H9 (cell line): ENCODE results near the gene SLC12A3. TPM values are rescaled to one million over a fixed set of nuclear protein-coding genes. Genes with fewer than 3 reads are reported as not detected.

Experiments
- DNase-seq: peaks from one replicate; pipeline ENCODE4 v3.0.0-alpha.2; 2017
- H2AFZ ChIP-seq: one replicate; pipeline ENCODE4 v1.6.1; 2013; ENCODE audit warnings: mild to moderate bottlenecking, low read length, control low read depth, moderate library complexity
- H2AK5ac ChIP-seq: 2 replicates; pipeline ENCODE4 v1.6.1; 2013; ENCODE audit warnings: low read length, control low read depth, mixed read lengths; ENCODE audit not compliant: insufficient read length
- H2BK120ac ChIP-seq: one replicate; pipeline ENCODE4 v1.6.1; 2013; ENCODE audit warnings: low read depth, mild to moderate bottlenecking, low read length, control low read depth, inconsistent platforms; ENCODE audit not compliant: poor library complexity, severe bottlenecking
- H2BK12ac ChIP-seq: 2 replicates; pipeline ENCODE4 v1.6.1; 2013; ENCODE audit warnings: low read length, control low read depth, mixed read lengths, low read depth; ENCODE audit not compliant: insufficient read length
- H2BK15ac ChIP-seq: 2 replicates; pipeline ENCODE4 v1.6.1; 2013; ENCODE audit warnings: low read depth, low read length, control low read depth
- H2BK20ac ChIP-seq: one replicate; pipeline ENCODE4 v1.6.1; 2013; ENCODE audit warnings: low read depth, mild to moderate bottlenecking, low read length, control low read depth, inconsistent platforms; ENCODE audit not compliant: poor library complexity, severe bottlenecking
- H2BK5ac ChIP-seq: 2 replicates; pipeline ENCODE4 v1.6.1; 2013; ENCODE audit warnings: low read length, control low read depth, mixed read lengths; ENCODE audit not compliant: insufficient read length
- H3K14ac ChIP-seq: 2 replicates; pipeline ENCODE4 v1.6.1; 2013; ENCODE audit warnings: low read length, control low read depth; ENCODE audit not compliant: insufficient read depth
- H3K18ac ChIP-seq: 2 replicates; pipeline ENCODE4 v1.6.1; 2013; ENCODE audit warnings: low read depth, mild to moderate bottlenecking, mixed read lengths, low read length, control low read depth; ENCODE audit not compliant: insufficient read length
- H3K23ac ChIP-seq: 2 replicates; pipeline ENCODE4 v1.6.1; 2013; ENCODE audit warnings: low read length, control low read depth, mixed read lengths, low read depth; ENCODE audit not compliant: insufficient read length
- H3K23me2 ChIP-seq: 2 replicates; pipeline ENCODE4 v1.6.1; 2013; ENCODE audit warnings: low read depth, mild to moderate bottlenecking, mixed read lengths, low read length, control low read depth; ENCODE audit not compliant: insufficient read length, poor library complexity, severe bottlenecking
- H3K27ac ChIP-seq: 2 replicates; pipeline ENCODE4 v1.5.1; 2013; ENCODE audit warnings: low read length, control low read depth, mixed read lengths, low read depth; ENCODE audit not compliant: insufficient read length
- H3K27me3 ChIP-seq: 2 replicates; pipeline ENCODE4 v1.6.1; 2013; ENCODE audit warnings: low read length, control low read depth, inconsistent platforms; ENCODE audit not compliant: insufficient read depth
- H3K4ac ChIP-seq: 2 replicates; pipeline ENCODE4 v1.6.1; 2013; ENCODE audit warnings: low read depth, mild to moderate bottlenecking, control low read depth, inconsistent platforms, low read length, moderate library complexity
- H3K4me1 ChIP-seq: 2 replicates; pipeline ENCODE4 v1.6.1; 2013; ENCODE audit warnings: low read length, control low read depth, inconsistent platforms; ENCODE audit not compliant: insufficient read depth
- H3K4me2 ChIP-seq: 2 replicates; pipeline ENCODE4 v1.6.1; 2013; ENCODE audit warnings: low read length, control low read depth, mixed read lengths; ENCODE audit not compliant: insufficient read length, insufficient read depth
- H3K56ac ChIP-seq: 2 replicates; pipeline ENCODE4 v1.6.1; 2013; ENCODE audit warnings: low read depth, mild to moderate bottlenecking, mixed read lengths, low read length, control low read depth; ENCODE audit not compliant: insufficient read length
- H3K79me1 ChIP-seq: 2 replicates; pipeline ENCODE4 v1.6.1; 2013; ENCODE audit warnings: low read depth, mild to moderate bottlenecking, moderate library complexity, low read length, control low read depth, inconsistent platforms; ENCODE audit not compliant: insufficient read depth, poor library complexity, severe bottlenecking
- H3K79me2 ChIP-seq: 2 replicates; pipeline ENCODE4 v1.6.1; 2013; ENCODE audit warnings: low read length, control low read depth, inconsistent platforms; ENCODE audit not compliant: insufficient read depth
- H3K9ac ChIP-seq: 2 replicates; pipeline ENCODE4 v1.6.1; 2013; ENCODE audit warnings: low read length, control low read depth, mixed read lengths; ENCODE audit not compliant: insufficient read length; ENCODE audit errors: extremely low read depth
- H3K9me3 ChIP-seq: one replicate; pipeline ENCODE4 v1.6.1; 2013; ENCODE audit warnings: low read depth, low read length, inconsistent platforms; ENCODE audit not compliant: control insufficient read depth
- H3T11ph ChIP-seq: one replicate; pipeline ENCODE4 v1.6.1; 2013; ENCODE audit warnings: mild to moderate bottlenecking, low read length, control low read depth, inconsistent platforms
- H4K20me1 ChIP-seq: one replicate; pipeline ENCODE4 v1.6.1; 2013; ENCODE audit not compliant: control insufficient read depth, insufficient read length, insufficient read depth
- H4K5ac ChIP-seq: 2 replicates; pipeline ENCODE4 v1.6.1; 2013; ENCODE audit warnings: low read depth, mild to moderate bottlenecking, mixed read lengths, low read length, control low read depth; ENCODE audit not compliant: insufficient read length
- H4K8ac ChIP-seq: replicated peaks from 2 replicates; pipeline ENCODE4 v1.6.1; 2013; ENCODE audit warnings: low read length, control low read depth, mixed read lengths, low read depth; ENCODE audit not compliant: insufficient read length
- H4K91ac ChIP-seq: 2 replicates; pipeline ENCODE4 v1.6.1; 2013; ENCODE audit warnings: low read depth, mild to moderate bottlenecking, moderate library complexity, mixed read lengths, low read length, control low read depth; ENCODE audit not compliant: insufficient read length
- H3K27ac Mint-ChIP-seq, 3 experiments: 2 replicates in 2 of 3; 3 replicates in 1 of 3; pipeline ENCODE4 v1.8.0; 2020 to 2021; ENCODE audit warnings: mixed read lengths in 3 of 3, mild to moderate bottlenecking in 1 of 3, moderate library complexity in 1 of 3
- H3K27me3 Mint-ChIP-seq: 2 replicates; pipeline ENCODE4 v1.8.0; 2021; ENCODE audit warnings: low read depth, mild to moderate bottlenecking, moderate library complexity, mixed read lengths
- H3K36me3 Mint-ChIP-seq, 3 experiments: 2 replicates in 2 of 3; 3 replicates in 1 of 3; pipeline ENCODE4 v1.8.0; 2020 to 2021; ENCODE audit warnings: low read depth in 3 of 3, mixed read lengths in 3 of 3; ENCODE audit not compliant: insufficient read depth in 1 of 3
- H3K4me1 Mint-ChIP-seq, 2 experiments: 2 replicates each; pipeline ENCODE4 v1.8.0; 2020; ENCODE audit warnings: mixed read lengths in 2 of 2
- H3K4me3 Mint-ChIP-seq, 2 experiments: 2 replicates in 1 of 2; 3 replicates in 1 of 2; pipeline ENCODE4 v1.8.0; 2020 to 2021; ENCODE audit warnings: mild to moderate bottlenecking in 2 of 2, mixed read lengths in 2 of 2, moderate library complexity in 1 of 2
- H3K9me3 Mint-ChIP-seq, 2 experiments: 2 replicates in 1 of 2; 3 replicates in 1 of 2; pipeline ENCODE4 v1.8.0; 2020; ENCODE audit warnings: mild to moderate bottlenecking in 2 of 2, mixed read lengths in 2 of 2, moderate library complexity in 1 of 2
- WGBS: extraction: QIAGEN DNeasy Blood & Tissue Kit; methylation state at CpG from one replicate; pipeline ENCODE4 v1.1.7; 2013; ENCODE audit warnings: missing lambda C conversion rate, low lambda C conversion rate, mixed read lengths; ENCODE audit not compliant: insufficient read length; ENCODE audit errors: extremely low coverage; 5-methylcytosine and 5-hydroxymethylcytosine counted together
- total RNA-seq: library from RNA; stranded (reverse); gene quantifications from 2 replicates; pipeline ENCODE4 v1.2.1, GENCODE V29; 2021
- TF ChIP-seq, protein P1 (sequence below): fragments of 200-600 bp; sonication (generic); conservative IDR thresholded peaks from 3 replicates; pipeline ENCODE4 v1.8.0; 2021; ENCODE audit warnings: antibody characterized with exemption, mild to moderate bottlenecking

The SLC12A3 gene
- total RNA-seq, 1 experiment from 2014 or later = not detected

DNA sequence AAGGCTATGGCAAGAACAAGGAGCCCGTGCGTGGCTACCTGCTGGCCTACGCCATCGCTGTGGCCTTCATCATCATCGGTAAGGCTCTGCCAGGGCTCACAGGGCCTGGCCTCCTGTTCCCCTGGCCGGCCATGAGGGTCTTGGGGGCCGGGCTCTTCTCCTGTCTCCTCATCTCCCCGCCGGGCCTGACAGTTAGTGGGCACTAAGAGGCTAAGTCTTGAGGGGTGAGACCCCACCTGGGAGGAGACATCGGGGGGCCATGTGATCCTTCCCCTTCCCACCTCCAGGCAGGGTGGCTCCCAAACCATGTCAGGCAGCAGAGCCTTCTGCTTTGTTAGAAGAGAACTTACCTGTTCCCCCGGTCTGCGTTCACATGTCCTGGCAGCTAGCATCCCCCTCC, 15.2 kb downstream of the SLC12A3 start:
- peaks cover 7 to 9% of the 10 kb centered on the region in 2 experiments for H3K9me3 Mint-ChIP-seq

More for the DNA sequence above, 15.2 kb downstream of the SLC12A3 start:
- no CpG with 5 or more reads among the region's 12 CpGs for WGBS
- H3K27ac Mint-ChIP-seq = no peak overlapping the region
- no peak overlapping the region for H3K9ac ChIP-seq
- no peak overlapping the region for H2AK5ac ChIP-seq
- no peak overlapping the region for H2BK5ac ChIP-seq
- H3K18ac ChIP-seq = no peak overlapping the region
- H4K91ac ChIP-seq = no peak overlapping the region
- H3K4ac ChIP-seq = no peak overlapping the region
- H3T11ph ChIP-seq = no peak overlapping the region
- H3K79me1 ChIP-seq = no peaks in the 10 kb centered on the region
- H2BK20ac ChIP-seq = no peak overlapping the region
- H4K5ac ChIP-seq = no peak overlapping the region
- no peak overlapping the region for H3K27ac ChIP-seq
- H3K56ac ChIP-seq = no peak overlapping the region
- no peak overlapping the region for H2AFZ ChIP-seq
- H3K4me3 Mint-ChIP-seq = no peak overlapping the region
- peaks cover 1% of the 10 kb centered on the region for H3K9me3 ChIP-seq
- no peaks in the 10 kb centered on the region for H3K27me3 ChIP-seq
- H3K4me2 ChIP-seq = no peak overlapping the region
- H3K4me1 ChIP-seq = no peaks in the 10 kb centered on the region
- peaks cover 2% of the 10 kb centered on the region; the same call in 1 of the 2 replicates for H3K27me3 Mint-ChIP-seq
- H3K4me1 Mint-ChIP-seq = no peaks in the 10 kb centered on the region
- H3K36me3 Mint-ChIP-seq = peaks cover 2 to 6% (median 4%) of the 10 kb centered on the region in 3 experiments; a peak in 3 of 7 replicates
- TF ChIP-seq, protein P1, sequence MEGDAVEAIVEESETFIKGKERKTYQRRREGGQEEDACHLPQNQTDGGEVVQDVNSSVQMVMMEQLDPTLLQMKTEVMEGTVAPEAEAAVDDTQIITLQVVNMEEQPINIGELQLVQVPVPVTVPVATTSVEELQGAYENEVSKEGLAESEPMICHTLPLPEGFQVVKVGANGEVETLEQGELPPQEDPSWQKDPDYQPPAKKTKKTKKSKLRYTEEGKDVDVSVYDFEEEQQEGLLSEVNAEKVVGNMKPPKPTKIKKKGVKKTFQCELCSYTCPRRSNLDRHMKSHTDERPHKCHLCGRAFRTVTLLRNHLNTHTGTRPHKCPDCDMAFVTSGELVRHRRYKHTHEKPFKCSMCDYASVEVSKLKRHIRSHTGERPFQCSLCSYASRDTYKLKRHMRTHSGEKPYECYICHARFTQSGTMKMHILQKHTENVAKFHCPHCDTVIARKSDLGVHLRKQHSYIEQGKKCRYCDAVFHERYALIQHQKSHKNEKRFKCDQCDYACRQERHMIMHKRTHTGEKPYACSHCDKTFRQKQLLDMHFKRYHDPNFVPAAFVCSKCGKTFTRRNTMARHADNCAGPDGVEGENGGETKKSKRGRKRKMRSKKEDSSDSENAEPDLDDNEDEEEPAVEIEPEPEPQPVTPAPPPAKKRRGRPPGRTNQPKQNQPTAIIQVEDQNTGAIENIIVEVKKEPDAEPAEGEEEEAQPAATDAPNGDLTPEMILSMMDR = no peak
- H3K14ac ChIP-seq = no peak overlapping the region
- H3K23ac ChIP-seq = no peak overlapping the region
- no peaks in the 10 kb centered on the region for H3K79me2 ChIP-seq
- no peak overlapping the region for H2BK120ac ChIP-seq
- no peak overlapping the region for H2BK15ac ChIP-seq
- H3K23me2 ChIP-seq = no peaks in the 10 kb centered on the region
- no peaks in the 10 kb centered on the region for H4K20me1 ChIP-seq
- no peak overlapping the region for H2BK12ac ChIP-seq
- no peak overlapping the region for H4K8ac ChIP-seq
- DNase-seq = no peak
